Inflammatory macrophage (primary cell): ENCODE results near the gene PCP2.

ENCODE experiments used
- DNase-seq, 2 donors: peaks; one replicate each; pipeline ENCODE4 v3.0.0-alpha.2; 2020 to 2022

The PCP2 gene

DNA sequence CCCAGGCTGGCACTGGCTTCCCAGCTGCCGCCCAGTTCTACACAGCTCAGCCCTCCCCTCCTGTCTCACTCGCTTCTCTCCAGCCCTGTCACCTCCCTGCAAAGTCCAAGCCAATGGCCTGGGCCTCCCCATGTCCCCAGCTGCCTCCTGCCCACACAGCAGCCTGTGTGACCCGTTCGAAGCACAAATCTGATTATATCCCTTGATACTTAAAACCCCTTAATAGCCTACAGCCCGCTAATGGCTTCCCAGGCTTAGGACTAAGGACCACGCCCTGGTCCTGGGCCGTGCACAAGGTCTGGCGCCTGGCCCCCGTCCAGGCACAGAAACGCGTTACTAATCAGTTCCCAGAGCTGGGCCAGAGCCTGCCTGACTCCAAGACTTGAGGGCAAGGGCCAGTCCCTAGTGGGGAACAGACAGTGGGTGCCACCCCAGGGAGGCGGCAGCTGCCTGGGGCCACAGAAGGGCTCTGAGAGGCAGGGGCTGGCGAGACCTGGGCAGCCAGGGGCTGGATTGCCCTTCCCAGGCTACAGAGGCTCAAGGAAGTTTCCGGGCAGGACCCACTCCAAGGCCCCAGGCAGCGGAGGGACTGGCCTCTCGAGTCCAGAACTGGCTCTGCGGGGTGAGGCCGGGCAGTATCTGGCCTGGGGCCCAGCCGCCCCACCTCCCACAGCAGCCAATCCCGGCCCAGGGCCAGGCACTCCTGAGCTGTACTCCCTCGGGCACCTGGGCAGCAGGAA is 14.6 kb downstream of the PCP2 start:
- DNase-seq: no peak

DNA sequence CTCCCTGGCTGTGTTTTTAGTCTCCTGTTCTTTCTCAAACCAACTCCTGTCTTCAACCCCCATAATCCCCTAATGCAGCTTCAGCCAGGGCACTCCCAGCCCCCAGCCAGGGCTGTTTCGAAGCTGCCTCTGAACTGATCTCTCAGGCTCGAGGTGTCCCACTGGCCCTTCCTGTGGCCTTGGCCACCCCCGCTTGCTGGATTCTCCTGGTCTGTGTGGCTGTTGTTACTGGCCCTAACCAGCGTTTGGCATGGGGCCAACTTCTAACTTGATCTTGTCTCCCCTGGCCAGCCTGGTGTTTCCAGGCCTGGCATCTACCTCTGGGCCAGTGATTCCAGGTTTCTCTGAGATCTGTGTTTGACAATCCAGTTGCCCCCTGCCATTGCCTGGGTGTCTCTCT is 15.2 kb downstream of the PCP2 start:
- DNase-seq: no peak

DNA sequence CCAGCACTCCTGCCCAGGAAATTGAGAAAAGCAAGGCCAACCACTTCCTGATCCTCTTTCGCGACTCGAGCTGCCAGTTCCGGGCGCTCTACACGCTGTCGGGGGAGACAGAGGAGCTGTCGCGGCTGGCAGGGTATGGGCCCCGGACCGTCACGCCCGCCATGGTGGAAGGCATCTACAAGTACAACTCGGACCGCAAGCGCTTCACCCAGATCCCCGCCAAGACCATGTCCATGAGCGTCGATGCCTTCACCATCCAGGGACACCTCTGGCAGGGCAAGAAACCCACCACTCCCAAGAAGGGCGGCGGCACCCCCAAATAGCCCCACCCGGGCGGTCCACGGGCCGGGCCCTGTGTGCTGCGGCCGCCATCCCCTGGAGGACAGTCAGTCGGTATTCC is 15.8 kb downstream of the PCP2 start:
- DNase-seq: peak in 1 of 2 donors; percentile 37

DNA sequence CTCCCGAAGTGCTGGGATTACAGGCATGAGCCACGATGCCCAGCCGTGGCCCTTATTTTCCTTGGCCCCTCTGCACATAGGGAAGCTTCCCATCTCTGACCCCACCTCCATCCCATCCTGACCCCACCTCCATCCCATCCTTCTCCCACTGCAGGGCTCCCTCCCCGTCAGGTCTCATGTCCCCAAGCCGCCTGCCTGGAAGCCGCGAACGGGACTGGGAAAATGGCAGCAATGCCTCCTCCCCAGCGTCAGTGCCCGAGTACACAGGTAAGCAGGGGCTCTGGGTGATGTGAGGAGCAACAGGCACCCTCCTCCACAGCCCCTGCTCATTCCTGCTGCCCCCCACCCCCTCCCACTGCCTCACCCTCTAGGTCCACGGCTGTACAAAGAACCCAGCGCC is 16.3 kb downstream of the PCP2 start:
- no peak for DNase-seq

DNA sequence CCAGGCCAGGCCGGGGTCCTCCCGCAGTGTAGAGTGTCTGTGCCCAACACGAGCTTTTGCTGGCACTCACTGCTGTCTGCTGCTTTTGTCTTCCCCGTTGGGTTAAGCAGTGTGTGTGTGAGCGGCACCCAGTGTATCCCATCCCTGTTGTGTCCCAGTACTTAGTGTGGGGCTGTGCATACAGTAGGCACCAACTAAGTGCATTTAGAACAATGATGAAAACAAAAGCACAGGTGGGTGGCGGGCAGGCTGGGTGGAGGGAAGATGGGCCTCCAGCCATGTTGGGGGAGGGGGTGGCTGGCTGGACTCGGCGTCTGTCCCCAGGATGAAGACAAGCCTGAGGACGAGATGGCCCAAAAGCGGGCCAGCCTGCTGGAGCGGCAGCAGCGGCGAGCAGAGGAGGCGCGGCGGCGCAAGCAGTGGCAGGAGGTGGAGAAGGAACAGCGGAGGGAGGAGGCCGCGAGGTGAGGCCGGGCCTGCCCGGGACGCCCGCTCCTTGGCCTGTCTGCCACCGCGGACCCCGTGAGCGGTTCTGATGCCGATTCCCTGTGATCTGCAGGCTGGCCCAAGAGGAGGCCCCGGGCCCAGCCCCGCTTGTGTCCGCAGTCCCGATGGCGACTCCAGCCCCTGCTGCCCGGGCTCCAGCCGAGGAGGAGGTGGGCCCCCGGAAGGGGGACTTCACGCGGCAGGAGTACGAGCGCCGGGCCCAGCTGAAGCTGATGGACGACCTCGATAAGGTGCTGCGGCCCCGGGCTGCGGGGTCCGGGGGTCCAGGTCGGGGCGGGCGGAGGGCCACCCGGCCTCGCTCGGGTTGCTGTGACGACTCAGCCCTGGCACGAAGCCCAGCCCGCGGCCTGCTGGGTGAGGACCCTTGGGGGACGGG is 18.4 kb downstream of the PCP2 start:
- no peak for DNase-seq

DNA sequence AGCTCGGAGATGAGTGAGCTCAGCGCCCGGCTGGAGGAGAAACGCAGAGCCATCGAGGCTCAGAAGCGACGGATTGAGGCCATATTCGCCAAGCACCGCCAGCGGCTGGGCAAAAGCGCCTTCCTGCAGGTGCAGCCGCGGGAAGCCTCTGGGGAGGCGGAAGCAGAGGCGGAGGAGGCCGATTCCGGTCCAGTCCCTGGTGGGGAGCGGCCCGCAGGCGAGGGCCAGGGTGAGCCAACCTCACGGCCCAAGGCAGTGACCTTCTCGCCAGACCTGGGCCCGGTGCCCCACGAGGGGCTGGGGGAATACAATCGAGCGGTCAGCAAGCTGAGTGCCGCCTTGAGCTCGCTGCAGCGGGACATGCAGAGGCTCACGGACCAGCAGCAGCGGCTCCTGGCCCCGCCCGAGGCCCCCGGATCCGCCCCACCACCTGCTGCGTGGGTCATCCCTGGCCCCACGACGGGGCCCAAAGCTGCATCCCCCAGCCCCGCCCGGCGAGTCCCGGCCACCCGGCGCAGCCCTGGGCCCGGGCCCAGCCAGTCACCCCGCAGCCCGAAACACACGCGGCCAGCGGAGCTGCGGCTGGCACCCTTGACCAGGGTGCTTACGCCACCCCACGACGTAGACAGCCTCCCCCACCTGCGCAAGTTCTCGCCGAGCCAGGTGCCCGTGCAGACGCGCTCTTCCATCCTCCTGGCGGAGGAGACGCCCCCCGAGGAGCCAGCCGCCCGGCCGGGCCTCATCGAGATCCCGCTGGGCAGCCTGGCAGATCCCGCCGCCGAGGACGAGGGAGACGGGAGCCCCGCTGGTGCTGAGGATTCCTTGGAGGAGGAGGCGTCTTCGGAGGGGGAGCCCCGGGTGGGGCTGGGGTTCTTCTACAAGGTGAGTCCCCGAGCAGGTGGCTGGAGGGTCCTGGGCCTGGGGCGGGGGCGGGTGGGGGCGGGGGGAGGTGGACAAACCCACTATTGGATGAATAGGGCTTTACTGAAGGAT is 20.9 kb downstream of the PCP2 start:
- DNase-seq: no peak

DNA sequence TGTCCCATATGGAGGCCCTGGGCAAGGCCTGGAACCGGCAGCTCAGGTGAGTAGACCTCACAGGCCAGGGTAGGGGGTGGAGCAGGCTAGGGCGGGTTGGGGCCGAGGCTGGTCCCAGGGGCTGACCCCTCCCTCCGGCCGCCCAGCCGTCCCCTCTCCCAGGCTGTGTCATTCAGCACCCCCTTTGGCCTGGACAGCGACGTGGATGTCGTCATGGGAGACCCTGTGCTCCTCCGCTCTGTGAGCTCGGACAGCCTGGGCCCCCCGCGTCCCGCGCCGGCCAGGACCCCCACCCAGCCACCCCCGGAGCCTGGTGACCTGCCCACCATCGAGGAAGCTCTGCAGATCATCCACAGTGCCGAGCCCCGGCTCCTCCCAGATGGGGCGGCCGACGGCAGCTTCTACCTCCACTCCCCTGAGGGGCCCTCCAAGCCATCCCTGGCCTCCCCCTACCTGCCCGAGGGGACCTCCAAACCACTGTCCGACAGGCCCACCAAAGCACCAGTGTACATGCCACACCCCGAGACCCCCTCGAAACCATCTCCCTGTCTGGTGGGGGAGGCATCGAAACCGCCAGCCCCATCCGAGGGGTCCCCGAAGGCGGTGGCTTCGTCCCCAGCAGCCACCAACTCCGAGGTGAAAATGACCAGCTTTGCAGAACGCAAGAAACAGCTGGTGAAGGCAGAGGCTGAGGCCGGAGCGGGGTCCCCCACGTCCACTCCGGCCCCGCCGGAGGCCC is 21.8 kb downstream of the PCP2 start:
- no peak for DNase-seq

DNA sequence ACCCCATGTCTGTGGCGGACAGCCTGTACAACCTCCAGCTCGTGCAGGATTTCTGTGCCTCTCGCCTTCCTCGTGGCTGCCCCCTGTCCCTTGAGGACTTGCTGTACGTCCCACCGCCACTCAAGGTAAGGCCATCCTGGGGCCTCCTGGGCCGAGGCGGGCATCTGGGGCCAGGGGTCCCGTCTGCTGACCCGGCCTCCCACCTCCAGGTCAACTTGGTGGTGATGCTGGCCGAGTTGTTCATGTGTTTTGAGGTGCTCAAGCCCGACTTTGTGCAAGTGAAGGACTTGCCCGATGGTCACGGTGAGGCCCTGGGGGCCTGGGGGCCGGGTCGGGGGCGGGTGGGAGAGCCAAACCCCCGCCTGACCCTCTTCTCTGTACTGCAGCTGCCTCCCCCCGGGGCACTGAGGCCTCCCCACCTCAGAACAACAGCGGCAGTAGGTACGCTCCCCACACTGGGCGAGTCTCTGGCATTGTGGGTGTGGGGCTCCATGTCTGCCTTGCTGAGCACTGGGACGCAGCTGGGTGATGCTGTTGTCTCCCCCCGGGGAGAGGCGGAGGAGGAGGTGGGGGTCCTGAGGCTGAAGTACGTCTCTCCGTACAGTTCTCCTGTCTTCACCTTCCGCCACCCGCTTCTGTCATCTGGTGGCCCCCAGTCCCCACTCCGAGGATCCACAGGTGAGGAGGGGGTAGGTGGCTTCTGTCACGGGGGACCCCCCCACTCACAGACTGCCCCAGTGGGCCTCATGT is 22.9 kb downstream of the PCP2 start:
- no peak for DNase-seq

DNA sequence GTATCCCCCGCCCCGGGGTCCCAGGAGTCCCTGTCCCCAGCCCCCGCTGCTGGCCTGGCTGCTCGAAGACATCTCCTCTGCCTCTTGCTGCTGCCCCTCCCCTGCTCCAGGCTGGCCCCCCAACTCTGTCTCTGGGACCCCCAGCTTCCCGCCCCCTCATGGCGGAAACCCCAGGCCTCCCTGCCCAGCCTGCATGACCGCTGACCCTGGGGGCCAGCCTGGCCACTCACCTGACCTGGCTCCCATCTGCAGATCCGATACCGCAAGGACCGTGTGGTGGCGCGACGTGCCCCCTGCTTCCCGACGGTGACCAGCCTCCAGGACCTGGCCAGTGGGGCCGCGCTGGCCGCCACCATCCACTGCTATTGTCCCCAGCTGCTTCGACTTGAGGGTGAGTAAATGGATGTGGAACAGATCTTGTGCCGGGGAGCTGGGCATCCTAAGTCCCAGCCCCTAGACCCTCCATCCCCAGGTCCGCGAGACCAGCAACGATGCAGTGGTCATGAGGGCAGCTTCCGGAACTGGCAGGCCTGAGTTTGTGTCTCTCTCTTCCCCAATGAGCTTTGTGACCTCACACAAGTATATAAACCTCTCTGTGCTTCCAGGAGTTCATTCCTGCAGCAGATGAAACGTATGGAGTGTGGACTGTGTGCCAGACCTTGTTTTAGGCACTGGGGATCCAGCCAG is 25.5 kb downstream of the PCP2 start:
- no peak for DNase-seq

DNA sequence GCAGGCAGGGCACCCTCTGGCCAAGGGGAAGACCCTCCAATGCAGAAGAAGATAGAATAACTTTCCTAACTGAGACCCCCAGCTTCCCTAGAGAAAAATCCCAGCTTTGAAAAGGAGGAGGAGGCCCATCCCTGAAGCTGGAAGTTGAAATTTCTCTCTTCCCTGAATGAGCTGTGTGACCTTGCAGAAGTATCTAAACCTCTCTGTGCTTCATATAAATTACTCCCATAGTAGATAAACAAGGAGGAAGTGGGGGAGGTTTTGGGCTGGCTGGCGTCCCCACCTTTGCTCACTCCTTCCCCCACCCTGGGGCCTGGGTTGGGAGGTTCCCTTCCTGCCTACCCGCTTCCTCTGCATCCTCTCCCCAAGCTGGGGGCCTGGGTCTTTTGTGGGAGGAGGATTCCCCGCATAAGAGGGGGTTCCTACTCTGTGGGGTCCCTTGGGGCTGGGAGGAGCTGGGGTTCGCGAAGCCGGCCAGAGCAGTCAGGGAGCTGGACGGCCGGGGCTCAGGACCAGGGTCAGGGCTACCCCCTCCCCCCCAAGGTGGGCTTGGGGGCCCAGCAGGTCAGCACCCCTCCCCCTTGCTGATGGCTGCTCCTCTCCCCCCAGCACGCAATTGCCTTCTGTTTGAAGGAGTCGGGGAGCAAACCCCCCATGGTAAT is 26.2 kb downstream of the PCP2 start:
- no peak for DNase-seq

DNA sequence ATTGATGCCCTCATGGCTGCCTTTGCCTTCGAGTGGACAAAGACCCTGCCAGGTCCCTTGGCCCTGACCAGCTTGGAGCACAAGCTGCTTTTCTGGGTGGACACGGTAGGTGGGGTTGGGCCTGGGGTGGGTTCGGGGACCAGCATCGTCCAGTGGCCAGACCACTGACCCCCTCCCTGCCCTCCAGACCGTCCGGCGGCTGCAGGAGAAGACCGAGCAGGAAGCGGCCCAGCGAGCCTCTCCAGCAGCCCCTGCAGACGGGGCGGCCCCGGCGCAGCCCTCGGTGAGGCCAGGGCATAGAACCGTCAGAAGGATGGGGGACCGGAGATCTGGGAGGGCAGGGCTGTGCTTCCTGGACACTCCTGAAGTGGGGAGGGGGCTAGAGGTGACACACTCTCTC is 27.2 kb downstream of the PCP2 start:
- DNase-seq: no peak

DNA sequence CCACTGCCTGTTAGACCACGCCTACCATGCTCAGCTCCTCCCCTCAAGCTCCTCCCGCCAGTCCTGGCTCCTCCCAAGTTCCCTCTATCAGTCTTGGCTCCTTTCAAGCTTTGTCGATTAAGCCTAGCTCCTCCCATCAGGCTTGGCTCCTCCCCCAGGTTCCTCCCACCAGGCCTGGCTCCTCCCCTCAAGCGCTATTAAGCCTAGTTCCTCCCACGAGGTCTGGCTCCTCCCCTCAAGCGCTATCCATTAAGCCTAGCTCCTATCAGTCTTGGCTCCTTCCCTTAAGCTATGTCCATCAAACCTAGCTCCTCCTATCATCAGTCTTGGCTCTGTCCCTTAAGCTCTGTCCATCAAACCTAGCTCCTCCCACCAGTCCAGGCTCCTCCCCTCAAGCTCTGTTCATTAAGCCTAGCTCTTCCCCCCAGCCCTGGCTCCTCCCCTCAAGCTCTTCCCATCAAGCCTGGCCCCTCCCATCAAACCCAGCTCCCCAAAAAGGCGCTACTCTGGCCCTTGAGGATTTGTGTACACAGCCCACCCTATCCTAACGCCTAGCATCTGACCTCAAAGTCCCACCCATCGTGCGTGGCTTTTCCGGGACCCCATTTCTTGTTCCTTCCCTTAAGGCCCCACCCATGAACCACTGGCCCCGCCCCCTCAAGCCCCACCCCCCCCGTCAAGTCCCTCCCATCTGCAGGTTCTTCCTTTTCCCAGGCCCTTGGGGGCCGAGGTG is 27.9 kb downstream of the PCP2 start:
- DNase-seq: peak; percentile 25 to 60

DNA sequence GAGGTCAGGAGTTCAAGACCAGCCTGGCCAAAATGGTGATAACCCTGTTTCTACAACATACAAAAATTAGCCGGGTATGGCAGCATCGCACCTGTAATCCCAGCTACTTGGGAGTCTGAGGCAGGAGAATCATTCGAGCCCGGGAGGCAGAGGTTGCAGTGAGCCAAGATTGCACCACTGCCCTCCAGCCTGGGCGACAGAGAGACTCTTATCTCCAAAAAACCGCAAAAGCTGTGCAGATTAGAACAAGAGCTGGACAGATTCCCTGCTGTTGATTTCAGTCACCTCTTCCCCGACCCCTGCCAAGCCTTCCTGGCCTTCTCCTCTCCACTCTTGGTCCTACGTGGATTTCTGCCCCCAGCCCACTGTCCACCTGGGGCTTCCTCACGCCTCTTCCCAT is 29.6 kb downstream of the PCP2 start:
- no peak for DNase-seq

DNA sequence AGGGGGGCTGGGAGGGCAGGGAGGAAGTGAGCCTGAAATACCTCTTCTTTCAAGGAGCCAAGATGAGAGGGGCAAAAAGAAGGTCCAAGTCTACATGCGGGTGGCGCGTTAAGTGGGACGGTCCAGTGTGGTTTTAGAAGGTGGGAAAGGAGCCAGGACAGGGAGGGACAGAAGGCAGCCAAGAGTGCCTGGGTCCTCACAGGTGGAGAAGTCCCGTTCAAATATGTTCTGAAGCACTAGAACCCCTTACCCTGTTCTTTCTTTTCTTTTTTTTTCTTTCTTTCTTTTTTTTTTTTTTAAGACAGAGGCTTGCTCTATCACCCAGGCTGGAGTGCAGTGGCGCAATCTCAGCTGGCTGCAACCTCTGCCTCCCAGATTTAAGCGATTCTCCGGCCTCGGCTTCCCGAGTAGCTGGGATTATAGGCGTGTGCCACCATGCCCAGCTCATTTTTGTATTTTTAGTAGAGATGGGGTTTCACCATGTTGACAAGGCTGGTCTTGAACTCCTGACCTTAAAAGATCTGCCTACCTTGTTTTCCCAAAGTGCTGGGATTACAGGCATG is 30.5 kb downstream of the PCP2 start:
- DNase-seq: no peak

DNA sequence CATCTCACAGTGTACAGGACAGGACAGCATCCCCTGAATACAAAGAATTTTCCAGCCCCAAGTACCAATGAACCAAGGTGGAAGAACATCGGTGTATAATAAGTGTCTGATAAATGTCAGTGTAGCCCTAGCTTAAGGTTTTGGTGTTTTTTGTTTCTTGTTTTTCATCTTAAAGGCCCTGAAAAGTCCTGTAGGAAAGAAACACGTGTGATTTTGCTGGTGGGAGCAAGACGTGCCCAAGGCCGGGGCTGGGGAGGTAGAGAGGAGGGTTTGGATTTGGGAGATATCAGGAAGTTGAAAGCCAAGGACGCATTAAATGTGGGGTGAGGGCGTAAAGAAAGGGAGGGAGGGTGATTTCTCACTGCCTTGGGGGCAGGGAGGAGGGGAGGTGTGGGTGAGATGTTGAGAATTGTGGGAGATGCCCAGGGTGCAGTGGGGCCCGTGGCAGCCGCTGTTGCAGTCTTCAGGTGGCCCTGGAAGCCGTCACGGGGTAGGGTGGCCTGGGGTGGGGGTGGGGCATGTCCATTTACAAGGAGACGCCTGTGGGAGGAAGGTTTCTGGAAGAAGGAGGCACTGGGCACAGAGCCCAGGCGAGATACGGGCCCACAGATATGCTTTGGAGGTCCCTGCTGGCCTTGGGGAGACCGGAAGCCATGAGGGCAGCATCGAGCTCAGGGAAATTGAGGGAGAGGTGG is 31.1 kb downstream of the PCP2 start:
- no peak for DNase-seq

DNA sequence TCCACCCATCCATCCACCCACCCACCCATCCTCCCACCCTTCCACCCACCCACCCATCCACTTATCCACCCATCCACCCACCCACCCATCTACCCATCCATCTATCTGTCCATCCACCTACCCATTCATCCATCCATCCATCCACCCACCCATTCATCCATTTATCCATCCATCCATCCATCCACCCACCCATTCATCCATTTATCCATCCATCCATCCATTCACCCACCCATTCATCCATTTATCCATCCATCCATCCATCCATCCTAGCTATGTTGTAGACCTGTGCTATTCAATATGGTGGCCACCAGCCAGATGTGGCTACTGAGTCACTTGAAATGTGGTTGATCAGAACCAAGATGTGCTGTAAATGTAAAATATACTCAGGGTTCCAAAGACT is 32.8 kb downstream of the PCP2 start:
- no peak for DNase-seq

DNA sequence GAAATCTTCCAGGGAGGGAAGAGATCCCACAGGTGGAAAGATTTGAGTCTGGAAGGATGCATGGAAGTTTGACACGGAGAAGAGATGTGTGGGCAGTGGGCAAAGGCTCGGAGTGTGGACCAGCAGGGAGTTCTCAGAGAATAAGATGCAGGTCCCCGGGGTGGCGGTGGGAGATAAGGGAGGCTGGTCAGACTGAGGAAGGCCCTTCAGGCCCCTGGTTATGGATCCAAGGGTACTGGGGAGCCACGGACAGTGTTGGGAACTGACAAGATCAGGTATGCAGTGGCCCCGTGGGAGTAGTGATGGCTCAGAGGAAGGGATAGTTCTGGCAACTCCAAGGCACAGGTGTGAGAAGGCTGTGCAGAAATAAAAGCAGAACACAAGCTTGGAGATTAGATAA is 35.3 kb downstream of the PCP2 start:
- DNase-seq: no peak

DNA sequence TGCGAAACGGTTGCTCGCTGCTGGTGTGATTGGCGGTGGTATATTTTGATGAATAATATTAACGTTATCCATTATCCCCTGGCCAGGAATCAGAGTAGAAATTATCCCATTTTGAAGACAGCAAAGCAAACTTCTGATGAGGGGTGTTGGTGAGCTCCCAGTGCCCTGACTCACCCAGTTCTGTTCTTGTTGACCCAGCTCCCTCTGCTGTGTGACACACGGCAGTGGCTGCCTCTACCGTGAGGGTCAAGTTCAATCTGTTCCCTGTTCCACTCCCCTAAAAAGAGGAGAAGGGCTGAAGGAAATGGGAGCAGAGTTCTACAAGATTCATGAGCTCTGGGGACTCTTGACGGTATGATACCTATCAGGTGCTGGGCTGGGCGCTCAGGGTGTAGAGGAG is 35.8 kb downstream of the PCP2 start:
- no peak for DNase-seq
